Activated CD4-positive, alpha-beta T cell treated with anti-CD3 and anti-CD28 coated beads, Interleukin-2, amount 50 U/mL, for 4 hours (primary cell): Measurements from ENCODE around the gene SUPV3L1.
"Not testable (repeated sequence)": the region's sequence is repeated elsewhere in the genome, so short reads cannot be mapped to it uniquely, and the experiment has no call there.

Experiments used
- DNase-seq, 2 experiments: peaks; one replicate each; pipeline ENCODE4 v3.0.0-alpha.2; 2020

SUPV3L1 gene

GRCh38 chr10:69232736-69233480 lies 52.9 kb downstream of the SUPV3L1 start:
- peak; percentile 25 to 34 for DNase-seq

- DNase-seq: no peak
These were observed 54.4 kb downstream of the SUPV3L1 start for GRCh38 chr10:69234447-69234846.

GRCh38 chr10:69237528-69238159 lies 57.6 kb downstream of the SUPV3L1 start:
- DNase-seq: peak; percentile 86 to 91

GRCh38 chr10:69239136-69239535 lies 59.1 kb downstream of the SUPV3L1 start:
- DNase-seq: no peak

- DNase-seq: no peak
These were observed 59.9 kb downstream of the SUPV3L1 start for GRCh38 chr10:69239816-69240434.

- no peak for DNase-seq
These were observed 60.4 kb downstream of the SUPV3L1 start for GRCh38 chr10:69240455-69240854.

- no peak for DNase-seq
These were observed 61.5 kb downstream of the SUPV3L1 start for GRCh38 chr10:69241575-69241974.

GRCh38 chr10:69242040-69242851 lies 62.2 kb downstream of the SUPV3L1 start:
- no peak for DNase-seq

GRCh38 chr10:69242852-69243212 lies 62.8 kb downstream of the SUPV3L1 start:
- no peak for DNase-seq

GRCh38 chr10:69243817-69244216 lies 63.8 kb downstream of the SUPV3L1 start:
- no peak for DNase-seq

GRCh38 chr10:69246036-69246435 lies 66.0 kb downstream of the SUPV3L1 start:
- DNase-seq: no peak

GRCh38 chr10:69246581-69247312 lies 66.7 kb downstream of the SUPV3L1 start:
- DNase-seq: no peak

GRCh38 chr10:69247313-69247710 lies 67.3 kb downstream of the SUPV3L1 start:
- no peak for DNase-seq

GRCh38 chr10:69248117-69248730 lies 68.2 kb downstream of the SUPV3L1 start:
- DNase-seq: no peak

GRCh38 chr10:69250041-69250440 lies 70.0 kb downstream of the SUPV3L1 start:
- DNase-seq: no peak

GRCh38 chr10:69251417-69251816 lies 71.4 kb downstream of the SUPV3L1 start:
- not testable (repeated sequence) for DNase-seq

- no peak for DNase-seq
These were observed 73.1 kb downstream of the SUPV3L1 start for GRCh38 chr10:69253171-69253570.

- DNase-seq: no peak
These were observed 74.8 kb downstream of the SUPV3L1 start for GRCh38 chr10:69254877-69255276.
